Left lung (tissue), 10 donors: ENCODE measurements around the gene TPCN1. TPM values are rescaled to one million over a fixed set of nuclear protein-coding genes. Genes with fewer than 3 reads are reported as not detected.

Experiments
- ATAC-seq: fragments of 200-7000 bp; cut with Tn5 transposase; one replicate; pipeline ENCODE4 v1.9.1; 2020; ENCODE audit warnings: moderate library complexity
- DNase-seq, 4 donors: peaks; one replicate each; pipeline ENCODE4 v3.0.0-alpha.2; 2013 to 2020
- H3K27ac ChIP-seq, 2 donors: fragments of 200-600 bp; sonication (generic) in 1 of 2; one replicate each; pipeline versions ENCODE4 v1.5.0 to v1.8.0; 2020 to 2021
- H3K27me3 ChIP-seq, 2 donors: fragments of 200-600 bp; sonication (generic) in 1 of 2; one replicate each; pipeline versions ENCODE4 v1.5.0 to v1.8.0; 2020 to 2021
- H3K36me3 ChIP-seq, 2 donors: fragments of 200-600 bp; sonication (generic) in 1 of 2; one replicate each; pipeline versions ENCODE4 v1.5.0 to v1.8.0; 2020 to 2021
- H3K4me1 ChIP-seq, 2 donors: fragments of 200-600 bp; one replicate each; pipeline ENCODE4 v1.8.0; 2021
- H3K4me3 ChIP-seq, 2 donors: fragments of 200-600 bp; sonication (generic) in 1 of 2; one replicate each; pipeline versions ENCODE4 v1.5.0 to v1.8.0; 2020 to 2021; ENCODE audit warnings: mild to moderate bottlenecking in 1 of 2
- H3K9me3 ChIP-seq, 2 donors: fragments of 200-600 bp; sonication (generic) in 1 of 2; one replicate each; pipeline versions ENCODE4 v1.5.0 to v1.8.0; 2020 to 2021
- CTCF ChIP-seq, 2 donors: fragments of 200-600 bp; sonication (generic) in 1 of 2; IDR thresholded peaks; one replicate each; pipeline versions ENCODE4 v1.5.0 to v1.8.0; 2021; ENCODE audit warnings: antibody characterized with exemption in 2 of 2
- intact Hi-C, 2 donors: fragments of 100-400 bp; cut with DNase I; formaldehyde crosslinking; loops; one replicate each; pipeline versions ENCODE4 v1.11.2 to v1.14.2; 2022
- polyA plus RNA-seq, 6 donors: library from polyadenylated mRNA; unstranded; fragments of 120-200 nt; gene quantifications; one replicate each; pipeline ENCODE4 v1.2.1, GENCODE V29; 2013; ENCODE audit not compliant: insufficient read length in 6 of 6
- total RNA-seq, 2 donors: library from RNA; stranded (reverse); fragmentation: NEBNext Ultra II Directional; extraction: Animal tissue kit (Norgen Biotek cat#: 25700); gene quantifications; one replicate each; pipeline ENCODE4 v1.2.1, GENCODE V29; 2021
- donor health status: DM: no; HTN: yes; CAD: no.
- donor health status: DM: no; HTN: no; CAD: no.

TPCN1 gene
- total and polyA plus RNA-seq, 8 donors: 24.7 to 54.1 (median 34.8) TPM

DNA sequence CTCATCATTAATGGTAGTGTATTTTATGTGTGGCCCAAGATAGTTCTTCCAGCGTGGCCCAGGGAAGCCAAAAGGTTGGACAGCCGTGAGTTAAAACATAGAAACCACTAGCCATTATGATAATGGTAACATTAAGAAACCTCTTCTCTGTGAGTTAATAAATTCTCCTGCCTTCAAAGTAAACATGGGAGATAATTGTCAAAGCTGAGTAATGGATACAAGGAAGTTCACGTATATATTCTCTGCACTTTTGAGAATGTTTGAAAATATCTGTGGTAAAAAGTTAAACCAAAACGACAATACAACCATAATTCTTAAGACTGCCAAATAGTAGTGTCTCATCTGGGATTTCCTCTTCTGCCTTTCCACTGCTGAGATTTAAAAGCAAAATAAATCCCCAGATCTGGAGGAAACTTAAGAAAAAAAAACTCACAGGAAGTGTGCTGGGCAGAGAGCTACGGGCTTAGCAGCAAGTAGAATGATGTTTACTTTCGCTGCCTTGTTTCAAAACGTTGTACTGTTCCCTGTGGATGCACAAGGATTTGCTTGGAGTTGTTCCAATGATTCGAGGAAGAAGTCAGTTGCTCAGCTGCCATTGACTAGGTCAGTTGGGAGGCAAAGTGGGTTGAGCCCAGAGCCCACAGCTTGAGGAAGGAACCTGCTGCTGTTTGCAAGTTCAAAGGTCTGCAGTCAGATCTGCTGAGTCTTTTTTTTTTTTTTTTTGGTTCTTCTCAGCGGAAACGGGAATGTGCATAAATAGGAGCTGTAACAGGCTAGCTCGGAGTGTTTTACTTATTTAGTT lies 1.7 kb downstream of the TPCN1 start:
- intact Hi-C loops: no loop called here
- peak in 2 of 4 donors; percentile 79 to 88 for DNase-seq

GRCh38 chr12:113224955-113225354 lies 3.7 kb downstream of the TPCN1 start:
- intact Hi-C loops: no loop called here

More for the DNA sequence above, 1.7 kb downstream of the TPCN1 start:
- ATAC-seq: peak; percentile 22
- Histone ChIP-seq H3K9me3 (no peaks in the 10 kb centered on the region), H3K27ac (peak overlapping the region; percentile 87 to 93), H3K36me3 (peaks cover 0 to 11% of the 10 kb centered on the region in 2 donors), H3K4me3 (peak overlapping the region in 1 of 2 donors; percentile 88), H3K4me1 (peaks cover 17 to 59% of the 10 kb centered on the region in 2 donors), H3K27me3 (no peaks in the 10 kb centered on the region)
- TF ChIP-seq CTCF (IDR thresholded peaks at IDR 0.05): no peak

GRCh38 chr12:113226696-113227568 lies 5.7 kb downstream of the TPCN1 start:
- Histone ChIP-seq H3K27ac (peak overlapping the region in 1 of 2 donors; percentile 18), H3K4me3 (no peak overlapping the region), H3K27me3 (no peaks in the 10 kb centered on the region), H3K4me1 (peaks cover 17 to 84% of the 10 kb centered on the region in 2 donors), H3K9me3 (no peaks in the 10 kb centered on the region), H3K36me3 (peaks cover 0 to 44% of the 10 kb centered on the region in 2 donors)
- no peak for TF ChIP-seq CTCF (IDR thresholded peaks at IDR 0.05)
- no peak for ATAC-seq
- no peak for DNase-seq
- intact Hi-C loops: no loop called here

More at GRCh38 chr12:113224955-113225354, 3.7 kb downstream of the TPCN1 start:
- no peak for DNase-seq
- Histone ChIP-seq H3K36me3 (peaks cover 0 to 29% of the 10 kb centered on the region in 2 donors), H3K27me3 (no peaks in the 10 kb centered on the region), H3K4me1 (peaks cover 17 to 76% of the 10 kb centered on the region in 2 donors), H3K4me3 (no peak overlapping the region), H3K9me3 (no peaks in the 10 kb centered on the region), H3K27ac (peak overlapping the region in 1 of 2 donors; percentile 13)
- no peak for TF ChIP-seq CTCF (IDR thresholded peaks at IDR 0.05)
- ATAC-seq: no peak

GRCh38 chr12:113227686-113228391 lies 6.6 kb downstream of the TPCN1 start:
- TF ChIP-seq CTCF (IDR thresholded peaks at IDR 0.05): no peak
- Histone ChIP-seq H3K27ac (peak overlapping the region in 1 of 2 donors; percentile 18), H3K9me3 (no peaks in the 10 kb centered on the region), H3K36me3 (peaks cover 0 to 53% of the 10 kb centered on the region in 2 donors), H3K27me3 (no peaks in the 10 kb centered on the region), H3K4me1 (peaks cover 9 to 84% of the 10 kb centered on the region in 2 donors), H3K4me3 (no peak overlapping the region)
- DNase-seq: no peak
- intact Hi-C loops: no loop called here
- no peak for ATAC-seq
